ENCODE measurements around the gene SIRT5. TPM values are rescaled to one million over a fixed set of nuclear protein-coding genes. Genes with fewer than 3 reads are reported as not detected.

The SIRT5 gene
- total RNA-seq, 1 donor from 2014 or later = 16.0 TPM

DNA sequence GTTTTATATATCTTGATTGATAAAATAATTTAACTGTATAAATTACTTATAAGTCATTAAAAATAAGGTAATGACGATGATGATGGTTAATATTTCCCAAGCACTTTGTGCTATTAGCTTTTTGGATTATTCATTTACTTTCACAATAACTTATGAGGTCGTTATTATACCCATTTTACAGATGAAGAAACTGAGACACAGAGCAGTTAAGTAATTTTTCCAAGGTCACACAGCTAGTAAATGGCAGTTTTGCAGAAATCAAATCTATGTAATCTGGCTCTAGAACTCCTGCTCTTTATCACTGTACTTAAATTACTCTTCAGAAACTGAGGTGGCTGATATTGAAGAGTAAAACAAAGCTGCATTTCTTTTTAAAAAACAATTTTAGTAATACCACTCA lies 58.9 kb downstream of the SIRT5 start:
- Mint-ChIP-seq H3K27me3 (ENCODE audit: unreplicated experiment) (peaks cover 3% of the 10 kb centered on the region), H3K9me3 (ENCODE audit: unreplicated experiment) (no peaks in the 10 kb centered on the region), H3K4me3 (ENCODE audit: unreplicated experiment) (no peak overlapping the region), H3K36me3 (ENCODE audit: low read depth, unreplicated experiment) (peaks cover 23% of the 10 kb centered on the region), H3K27ac (ENCODE audit: unreplicated experiment) (no peak overlapping the region), H3K4me1 (ENCODE audit: unreplicated experiment) (peaks cover 65% of the 10 kb centered on the region)
- DNase-seq (ENCODE audit: low spot score) = no peak
- no peak for TF ChIP-seq CTCF (IDR thresholded peaks at IDR 0.05; ENCODE audit: unreplicated experiment)

- Mint-ChIP-seq H3K4me1 (ENCODE audit: unreplicated experiment) (peaks cover 46% of the 10 kb centered on the region), H3K36me3 (ENCODE audit: low read depth, unreplicated experiment) (peaks cover 23% of the 10 kb centered on the region), H3K9me3 (ENCODE audit: unreplicated experiment) (no peaks in the 10 kb centered on the region), H3K27me3 (ENCODE audit: unreplicated experiment) (peaks cover 1% of the 10 kb centered on the region), H3K27ac (ENCODE audit: unreplicated experiment) (peak overlapping the region; percentile 90), H3K4me3 (ENCODE audit: unreplicated experiment) (no peak overlapping the region)
- DNase-seq (ENCODE audit: low spot score) = no peak
- no peak for TF ChIP-seq CTCF (IDR thresholded peaks at IDR 0.05; ENCODE audit: unreplicated experiment)
These were observed 61.7 kb downstream of the SIRT5 start for GRCh38 chr6:13635948-13636658.

DNA sequence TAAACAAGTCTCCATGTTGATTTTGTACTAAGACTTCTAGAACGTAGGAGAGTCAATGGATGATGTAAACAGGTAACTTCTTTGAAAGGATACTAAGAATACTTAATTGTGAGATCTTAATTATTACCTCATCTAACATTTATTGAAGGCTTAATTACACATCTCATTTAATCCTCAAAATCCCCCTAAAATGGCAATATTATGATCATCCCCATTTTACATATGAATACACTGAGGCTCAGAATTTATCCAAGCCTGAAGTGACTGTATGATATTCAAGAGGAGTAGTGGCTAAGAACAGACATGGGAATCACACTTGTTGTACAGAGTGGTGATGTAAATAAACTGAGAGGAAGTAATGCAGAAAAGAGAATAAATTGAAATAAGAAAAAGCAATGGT lies 63.6 kb downstream of the SIRT5 start:
- Mint-ChIP-seq H3K27me3 (ENCODE audit: unreplicated experiment) (peaks cover 1% of the 10 kb centered on the region), H3K4me1 (ENCODE audit: unreplicated experiment) (peaks cover 38% of the 10 kb centered on the region), H3K4me3 (ENCODE audit: unreplicated experiment) (no peak overlapping the region), H3K9me3 (ENCODE audit: unreplicated experiment) (no peaks in the 10 kb centered on the region), H3K36me3 (ENCODE audit: low read depth, unreplicated experiment) (peaks cover 11% of the 10 kb centered on the region), H3K27ac (ENCODE audit: unreplicated experiment) (peak overlapping the region; percentile 90)
- TF ChIP-seq CTCF (IDR thresholded peaks at IDR 0.05; ENCODE audit: unreplicated experiment) = no peak
- no peak for DNase-seq (ENCODE audit: low spot score)

DNA sequence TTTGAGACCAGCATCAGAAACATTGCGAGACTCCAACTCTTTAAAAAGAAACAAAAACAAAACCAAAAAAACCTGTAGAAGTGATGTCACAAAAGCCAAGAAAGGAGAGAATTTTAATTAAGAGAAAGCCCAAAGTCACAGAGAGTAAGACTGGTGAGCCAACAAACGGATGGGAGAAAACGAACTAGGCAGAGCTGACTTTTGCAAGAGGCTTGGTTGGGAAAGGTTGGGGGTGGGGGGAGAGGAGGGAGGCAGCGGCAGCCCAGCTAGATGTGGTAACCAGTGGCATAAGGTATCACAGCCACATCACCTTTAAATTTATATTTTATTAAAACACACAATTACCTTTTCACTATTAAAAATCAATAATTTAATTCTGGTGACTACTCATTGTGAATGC lies 64.2 kb downstream of the SIRT5 start:
- DNase-seq (ENCODE audit: low spot score) = no peak
- no peak for TF ChIP-seq CTCF (IDR thresholded peaks at IDR 0.05; ENCODE audit: unreplicated experiment)
- Mint-ChIP-seq H3K36me3 (ENCODE audit: low read depth, unreplicated experiment) (peaks cover 17% of the 10 kb centered on the region), H3K9me3 (ENCODE audit: unreplicated experiment) (no peaks in the 10 kb centered on the region), H3K4me3 (ENCODE audit: unreplicated experiment) (no peak overlapping the region), H3K27ac (ENCODE audit: unreplicated experiment) (peak overlapping the region; percentile 67), H3K27me3 (ENCODE audit: unreplicated experiment) (peaks cover 1% of the 10 kb centered on the region), H3K4me1 (ENCODE audit: unreplicated experiment) (peaks cover 38% of the 10 kb centered on the region)

DNA sequence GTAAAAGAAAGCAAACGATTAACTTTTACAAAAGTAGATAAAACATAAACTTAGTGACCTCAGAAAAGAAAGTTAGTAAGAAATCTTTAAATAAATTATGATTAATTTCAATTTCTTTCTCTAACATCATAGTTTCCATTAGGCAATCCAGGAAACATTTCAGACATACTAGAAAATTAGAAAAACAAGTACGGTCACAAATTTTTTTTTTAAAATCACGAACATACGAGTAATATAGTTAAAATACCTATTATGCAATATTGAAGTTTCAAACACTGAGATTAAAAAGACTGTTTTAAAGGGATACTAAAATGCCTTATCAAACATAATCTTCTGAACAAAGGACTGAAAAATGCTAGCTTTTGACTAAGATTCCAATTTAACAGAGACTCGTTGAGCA lies 66.9 kb downstream of the SIRT5 start:
- Mint-ChIP-seq H3K9me3 (ENCODE audit: unreplicated experiment) (no peaks in the 10 kb centered on the region), H3K36me3 (ENCODE audit: low read depth, unreplicated experiment) (peaks cover 26% of the 10 kb centered on the region), H3K4me3 (ENCODE audit: unreplicated experiment) (no peak overlapping the region), H3K4me1 (ENCODE audit: unreplicated experiment) (peaks cover 22% of the 10 kb centered on the region), H3K27ac (ENCODE audit: unreplicated experiment) (no peak overlapping the region), H3K27me3 (ENCODE audit: unreplicated experiment) (peaks cover 1% of the 10 kb centered on the region)
- DNase-seq (ENCODE audit: low spot score) = no peak
- TF ChIP-seq CTCF (IDR thresholded peaks at IDR 0.05; ENCODE audit: unreplicated experiment) = no peak
